Stimulated activated CD8-positive, alpha-beta memory T cell treated with anti-CD3 and anti-CD28 coated beads, Interleukin-2, amount 100 ng/mL, for 48 hours (primary cell): ENCODE measurements around the gene ZNF416.
A peak's percentile ranks its signal among the peaks of the same experiment; 100 is the strongest.

Source experiments
- DNase-seq, 2 donors: peaks; one replicate each; pipeline ENCODE4 v3.0.0-alpha.2; 2020; ENCODE audit warnings: low read depth in 2 of 2

The ZNF416 gene

DNA sequence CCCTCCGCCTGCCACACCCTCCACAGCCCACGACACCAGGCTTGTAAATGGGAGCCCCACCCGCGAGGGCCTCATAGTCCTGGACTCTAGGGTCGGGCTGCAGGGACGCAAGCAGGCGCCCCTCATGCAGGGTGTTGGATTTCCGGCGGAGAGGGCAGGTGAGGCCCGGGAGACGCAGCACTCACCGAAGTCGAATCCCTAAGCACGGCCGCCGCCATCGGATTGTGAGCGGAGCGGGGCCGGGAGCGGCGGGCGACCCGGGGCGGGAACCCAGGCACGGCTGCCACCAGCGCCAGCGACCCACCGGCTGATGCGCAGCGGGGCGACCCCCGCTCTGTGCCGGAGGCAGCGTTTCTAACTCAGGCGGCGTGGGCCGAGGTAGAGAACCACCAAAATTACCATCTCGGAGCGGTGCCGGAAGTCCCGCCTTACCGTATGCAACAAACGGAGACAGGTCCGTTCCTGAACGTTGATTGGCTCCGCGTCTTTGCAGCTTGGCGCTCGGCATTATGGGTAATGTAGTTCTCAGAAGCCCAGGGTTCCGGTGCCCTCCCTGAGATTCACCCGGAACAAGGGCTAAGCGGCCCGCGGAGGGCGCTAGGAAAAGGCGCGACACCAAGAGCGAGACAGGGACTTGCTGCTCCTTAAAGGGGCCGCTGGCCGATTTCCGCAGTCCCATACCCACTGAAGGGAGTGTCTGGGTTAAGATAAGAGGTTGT, at the start of gene ZNF416:
ZNF416 (minus strand) TSS at position 425 of the 719 bp plus-strand sequence; CDS start at position 218, 207 bp downstream.
- DNase-seq = peak; percentile 77 to 84

DNA sequence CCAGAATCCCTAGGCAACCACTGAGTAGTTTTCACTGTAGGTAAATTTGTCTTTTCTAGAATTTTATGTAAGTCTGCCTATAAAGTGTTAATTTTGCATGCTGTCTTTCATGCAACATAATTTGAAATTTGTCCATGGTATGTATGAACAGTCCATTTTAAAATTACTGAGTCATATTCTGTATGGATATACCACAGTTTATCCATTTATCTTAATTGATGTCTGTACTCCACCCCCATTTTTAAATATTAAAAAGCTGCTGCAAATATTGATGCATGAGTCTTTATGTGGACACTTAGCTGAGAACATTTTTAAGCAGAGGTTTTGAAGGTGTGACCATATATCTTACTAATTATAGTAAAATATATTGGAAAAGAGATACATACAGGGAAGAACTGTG, 44.4 kb upstream of the ZNF416 start:
- no peak for DNase-seq

DNA sequence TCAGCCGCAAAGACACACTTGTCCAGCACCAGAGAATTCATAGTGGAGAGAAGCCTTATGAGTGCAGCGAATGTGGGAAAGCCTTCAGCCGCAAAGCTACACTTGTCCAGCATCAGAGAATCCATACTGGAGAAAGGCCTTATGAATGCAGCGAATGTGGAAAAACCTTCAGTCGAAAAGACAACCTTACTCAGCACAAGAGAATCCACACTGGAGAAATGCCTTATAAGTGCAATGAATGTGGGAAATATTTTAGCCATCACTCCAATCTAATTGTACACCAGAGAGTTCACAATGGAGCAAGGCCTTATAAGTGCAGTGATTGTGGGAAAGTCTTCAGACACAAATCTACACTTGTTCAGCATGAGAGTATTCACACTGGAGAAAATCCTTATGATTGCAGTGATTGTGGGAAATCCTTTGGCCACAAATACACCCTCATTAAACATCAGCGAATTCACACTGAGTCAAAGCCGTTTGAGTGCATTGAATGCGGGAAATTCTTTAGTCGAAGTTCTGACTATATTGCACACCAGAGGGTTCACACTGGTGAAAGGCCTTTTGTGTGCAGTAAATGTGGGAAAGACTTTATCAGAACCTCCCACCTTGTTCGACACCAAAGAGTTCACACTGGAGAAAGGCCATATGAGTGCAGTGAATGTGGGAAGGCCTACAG, 42.1 kb upstream of the ZNF416 start:
- DNase-seq = no peak

DNA sequence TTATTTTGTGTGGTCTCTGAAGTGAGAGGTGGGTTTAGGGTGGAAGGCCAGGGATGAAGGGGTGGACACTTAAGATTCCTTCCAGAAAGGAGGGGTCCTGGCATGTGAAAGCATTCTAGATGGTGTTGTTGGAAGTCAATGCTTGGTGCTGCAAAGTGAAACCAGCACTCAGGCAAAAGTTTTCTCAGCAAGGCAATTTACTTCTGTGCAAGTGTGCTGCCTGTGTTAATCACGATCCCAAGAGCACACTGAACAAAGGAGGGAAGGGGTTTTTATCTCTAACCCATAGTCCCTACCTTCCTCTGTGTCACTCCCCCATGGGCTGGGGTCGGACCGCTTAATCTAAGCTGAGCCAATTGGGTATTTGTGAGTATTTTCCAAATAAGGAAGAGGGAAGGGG, 36.6 kb upstream of the ZNF416 start:
- no peak for DNase-seq

DNA sequence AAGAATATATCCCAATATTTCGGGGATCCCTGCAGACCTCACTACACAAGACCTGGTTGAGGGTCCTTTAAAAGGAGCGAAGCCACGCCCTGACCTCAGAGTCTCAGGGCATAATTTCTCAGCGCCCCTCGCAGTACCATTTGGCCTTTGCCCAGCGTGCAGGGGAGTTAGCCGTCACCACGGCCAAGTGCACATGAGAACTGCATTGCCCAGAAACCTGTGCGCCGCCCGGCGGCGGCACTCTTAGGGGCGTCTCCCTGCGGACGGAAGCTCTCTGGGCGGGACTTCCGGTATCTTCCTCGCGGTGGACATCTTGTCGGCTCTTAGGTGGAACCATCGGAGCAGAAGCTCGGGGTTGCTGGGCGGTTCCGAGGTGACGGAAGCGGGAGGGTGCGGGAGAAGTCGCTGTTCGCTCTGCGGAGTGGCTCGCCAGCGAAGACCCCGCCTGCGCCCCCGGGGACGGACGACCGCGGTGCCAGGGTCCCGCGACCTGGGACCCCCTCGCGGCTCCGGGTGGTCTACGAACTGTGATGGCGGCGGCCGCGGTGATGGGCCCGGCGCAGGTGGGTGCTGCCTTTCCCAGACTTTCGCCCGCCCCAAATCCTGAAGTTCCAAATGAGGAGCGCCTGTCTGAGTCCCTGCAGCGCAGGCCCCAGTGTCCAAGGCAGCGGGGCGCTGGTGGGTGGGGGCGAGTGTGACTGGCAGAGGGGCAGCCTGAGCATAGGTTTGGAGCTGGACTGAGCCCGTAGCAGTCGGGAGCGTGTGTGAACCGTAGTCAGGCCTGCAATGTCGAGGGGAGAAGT, 35.4 kb upstream of the ZNF416 start, which contains the start of gene ZNF134:
ZNF134 (plus strand) TSS at position 302 of the 803 bp plus-strand sequence. CDS start 5,227 bp downstream, outside the sequence.
- DNase-seq = peak; percentile 74 to 83

DNA sequence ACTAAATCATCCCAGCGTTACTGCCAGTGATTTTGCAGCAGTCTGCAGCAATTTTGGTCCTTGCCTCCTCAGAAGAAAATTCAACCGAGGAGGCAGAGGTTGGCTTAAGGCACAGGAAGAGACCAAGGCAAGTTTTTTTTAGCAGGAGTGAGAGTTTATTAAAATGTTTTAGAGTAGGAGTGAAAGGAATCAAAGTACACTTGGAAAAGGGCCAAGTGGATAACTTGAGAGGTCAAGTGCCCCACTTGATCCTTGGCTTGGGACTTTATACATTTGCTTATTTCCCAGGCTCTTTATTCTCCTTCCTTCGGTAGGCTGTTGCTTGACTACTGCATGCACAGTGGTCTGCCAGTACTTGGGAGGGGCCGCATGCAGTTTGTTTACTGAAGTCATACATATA, 32.4 kb upstream of the ZNF416 start:
- DNase-seq = no peak

DNA sequence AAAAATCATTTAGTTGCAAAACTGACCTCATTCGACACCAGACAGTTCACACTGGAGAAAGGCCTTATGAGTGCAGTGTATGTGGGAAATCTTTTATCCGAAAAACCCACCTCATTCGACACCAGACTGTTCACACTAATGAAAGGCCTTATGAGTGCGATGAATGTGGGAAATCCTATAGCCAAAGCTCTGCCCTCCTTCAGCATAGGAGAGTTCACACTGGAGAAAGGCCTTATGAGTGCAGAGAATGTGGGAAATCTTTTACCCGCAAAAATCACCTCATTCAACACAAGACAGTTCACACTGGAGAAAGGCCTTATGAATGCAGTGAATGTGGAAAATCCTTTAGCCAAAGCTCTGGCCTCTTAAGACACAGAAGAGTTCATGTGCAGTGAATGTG, 28.2 kb upstream of the ZNF416 start:
- no peak for DNase-seq

DNA sequence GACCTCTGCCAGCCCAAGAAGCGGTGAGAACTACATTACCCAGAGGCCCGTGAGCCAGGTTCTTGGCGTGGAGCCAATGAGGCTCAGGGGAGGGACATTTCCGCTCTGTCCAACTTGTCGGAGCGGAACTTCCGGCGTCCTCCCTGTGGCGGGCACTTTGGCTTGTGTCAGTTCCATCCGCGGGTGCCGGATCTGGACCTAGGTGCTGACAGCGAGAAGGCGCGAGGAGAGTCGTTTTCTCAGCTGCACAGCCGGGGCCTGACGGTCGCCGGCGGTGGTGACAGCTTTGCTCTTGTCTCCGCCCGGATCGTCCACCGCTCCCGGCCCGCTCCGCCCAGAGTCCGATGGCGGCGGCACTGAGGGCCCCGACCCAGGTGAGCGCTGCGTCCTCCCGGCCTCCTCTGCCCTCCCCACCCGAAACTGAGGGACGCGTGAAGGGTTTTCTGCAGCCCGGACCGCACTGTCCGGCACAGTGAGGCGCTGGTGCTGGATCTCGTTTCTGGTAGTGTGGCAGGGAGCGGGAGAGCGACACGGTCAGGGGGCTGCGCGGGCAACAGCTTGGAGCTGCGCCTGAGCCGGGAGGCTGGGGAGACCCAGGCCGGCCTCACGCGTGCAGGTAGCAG, 21.2 kb upstream of the ZNF416 start, which contains the start of gene ZNF530:
ZNF530 (plus strand) TSS at position 125 of the 623 bp plus-strand sequence. CDS start 4,461 bp downstream, outside the sequence.
- peak; percentile 79 to 84 for DNase-seq

DNA sequence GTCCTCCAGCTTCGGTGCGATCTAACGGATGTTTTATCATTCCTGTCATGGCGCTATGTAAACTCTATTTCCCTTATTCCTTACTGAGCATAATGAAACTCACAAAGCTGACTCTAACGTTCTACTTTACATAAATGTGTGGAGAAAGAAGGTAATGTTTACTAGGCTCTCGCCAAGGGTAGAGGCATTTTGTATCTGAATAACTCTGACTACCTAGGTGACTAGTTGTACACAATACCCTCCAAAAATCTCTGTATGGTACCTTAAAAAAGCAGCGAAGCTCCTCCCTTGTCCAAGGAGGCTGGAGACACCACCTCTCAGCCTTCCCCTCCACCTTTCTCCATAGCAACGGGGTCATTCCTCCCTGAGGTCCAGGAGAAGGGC, 20.7 kb upstream of the ZNF416 start:
- DNase-seq = no peak

DNA sequence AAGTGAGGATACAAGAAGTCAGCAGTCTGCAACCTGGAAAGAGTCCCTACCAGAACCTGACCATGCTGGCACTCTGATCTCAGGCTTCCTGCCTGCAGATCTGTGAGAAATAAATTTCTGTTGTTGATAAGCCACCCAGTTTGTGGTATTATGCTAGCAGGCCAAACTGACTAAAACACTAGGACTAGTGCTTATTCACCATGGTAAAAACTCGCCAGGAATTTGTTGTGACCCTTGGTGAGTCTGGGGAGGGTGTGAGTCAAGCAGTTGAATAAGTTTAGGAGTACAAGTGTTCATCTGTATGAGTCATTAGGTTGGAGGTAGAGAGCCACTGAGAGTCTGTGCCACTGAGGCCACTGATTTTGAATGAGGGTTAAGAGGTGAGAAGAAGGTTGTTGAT, 8.8 kb upstream of the ZNF416 start:
- DNase-seq = no peak

DNA sequence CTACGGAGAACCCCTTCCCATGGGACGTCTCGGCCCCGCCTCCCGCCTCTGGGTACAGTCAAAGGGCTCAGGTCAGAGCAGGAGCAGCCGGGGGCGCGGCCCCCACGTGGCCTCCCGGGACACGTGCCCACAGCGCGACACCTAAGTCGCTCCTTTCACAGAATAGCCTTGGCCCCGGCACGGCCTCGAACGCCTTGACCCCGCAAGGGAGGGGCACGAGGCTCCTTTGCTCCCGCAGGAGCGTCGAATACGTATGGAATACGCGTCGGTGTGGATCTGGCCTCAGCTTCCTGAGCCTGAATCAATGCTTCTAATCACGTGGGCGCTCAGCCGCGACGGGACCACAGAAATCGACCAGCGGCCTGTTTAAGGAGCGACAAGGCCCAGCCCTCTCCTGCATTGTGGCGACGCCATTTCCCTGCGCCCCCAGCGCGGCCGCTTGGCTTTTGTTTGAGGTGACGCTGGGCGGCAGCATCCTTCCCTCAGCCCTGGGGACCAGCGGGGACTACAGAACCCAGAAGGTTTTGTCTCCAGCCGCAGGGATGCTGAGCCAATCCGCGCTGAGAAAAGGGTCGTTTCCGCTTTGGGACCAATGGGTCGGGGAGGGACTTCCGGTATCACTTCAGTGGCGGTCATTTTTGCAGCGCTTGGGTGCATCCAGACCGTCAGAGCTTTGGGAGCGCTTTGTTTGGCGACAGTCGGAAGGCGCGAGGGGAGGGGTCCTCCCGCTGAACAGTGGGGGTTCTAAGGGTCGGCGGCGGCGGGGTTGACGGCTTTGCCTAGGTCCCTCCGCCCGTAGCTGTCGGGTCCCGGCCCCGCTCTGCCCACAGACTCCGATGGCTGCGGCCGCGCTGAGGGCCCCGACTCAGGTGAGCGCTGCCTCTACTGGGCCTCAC, 5.1 kb upstream of the ZNF416 start, which contains the start of gene ZIK1:
ZIK1 (plus strand) TSS at position 625 of the 896 bp plus-strand sequence; CDS start at position 837, 212 bp downstream.
- peak; percentile 59 to 74 for DNase-seq

DNA sequence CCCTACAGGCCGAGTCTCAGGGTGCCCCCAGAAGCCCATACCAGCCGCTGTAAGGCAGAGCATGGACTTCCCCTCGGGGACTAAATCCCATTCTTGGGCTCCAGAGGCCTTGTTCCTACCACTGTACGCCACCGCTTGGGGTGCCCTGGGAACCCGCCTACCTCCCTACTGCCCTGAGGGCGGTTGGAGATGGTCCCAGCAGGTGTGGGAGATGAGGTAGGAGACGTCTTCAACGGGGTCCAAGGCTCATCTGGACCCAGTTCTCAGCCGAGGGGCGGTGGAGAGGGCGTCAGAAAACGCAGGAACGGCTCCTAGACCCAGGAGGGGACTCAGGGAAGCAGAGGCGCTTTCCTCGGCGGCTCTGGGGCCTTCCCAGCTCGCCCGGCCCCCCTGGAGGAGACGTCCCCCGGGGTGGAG, 4.4 kb upstream of the ZNF416 start:
- no peak for DNase-seq

DNA sequence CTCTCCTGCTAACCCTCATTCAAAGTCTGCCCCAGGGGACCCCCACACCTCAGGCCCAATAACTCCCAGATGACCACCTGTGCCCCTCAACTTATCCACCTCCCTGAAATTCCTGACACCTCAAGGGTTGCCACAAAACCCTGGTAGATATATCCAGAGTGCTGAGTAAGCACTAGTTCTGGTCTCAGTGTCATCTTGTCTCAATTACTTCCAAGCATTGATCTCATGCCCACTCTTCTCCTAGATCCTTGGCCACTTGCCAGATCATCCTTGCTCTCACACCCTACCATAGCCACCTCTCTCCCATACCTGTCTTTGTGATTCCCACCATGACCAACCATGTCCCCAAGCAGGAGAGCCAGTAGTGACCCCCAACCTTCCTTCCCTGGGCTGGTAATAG, 2.0 kb downstream of the ZNF416 start:
- no peak for DNase-seq

DNA sequence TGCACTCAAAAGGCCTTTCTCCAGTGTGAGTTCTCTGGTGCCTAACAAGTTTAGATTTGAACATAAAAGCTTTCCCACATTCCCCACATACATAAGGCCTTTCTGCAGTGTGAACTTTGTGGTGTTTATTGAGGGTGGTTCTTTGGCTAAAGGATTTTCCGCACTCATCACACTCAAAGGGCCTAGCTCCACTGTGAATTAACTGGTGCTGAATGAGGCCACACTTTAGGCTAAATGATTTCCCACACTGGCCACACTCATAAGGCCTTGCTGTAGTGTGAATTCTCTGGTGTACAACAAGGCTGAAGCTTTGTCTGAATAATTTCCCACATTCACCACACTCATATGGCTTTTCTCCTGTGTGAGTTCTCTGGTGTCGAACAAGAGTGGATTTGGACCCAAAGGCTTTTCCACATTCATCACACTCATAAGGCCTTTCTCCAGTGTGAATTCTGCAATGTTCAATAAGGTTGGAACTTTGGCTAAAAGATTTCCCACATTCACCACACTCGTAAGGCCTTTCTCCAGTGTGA, 6.2 kb downstream of the ZNF416 start:
- DNase-seq = no peak

DNA sequence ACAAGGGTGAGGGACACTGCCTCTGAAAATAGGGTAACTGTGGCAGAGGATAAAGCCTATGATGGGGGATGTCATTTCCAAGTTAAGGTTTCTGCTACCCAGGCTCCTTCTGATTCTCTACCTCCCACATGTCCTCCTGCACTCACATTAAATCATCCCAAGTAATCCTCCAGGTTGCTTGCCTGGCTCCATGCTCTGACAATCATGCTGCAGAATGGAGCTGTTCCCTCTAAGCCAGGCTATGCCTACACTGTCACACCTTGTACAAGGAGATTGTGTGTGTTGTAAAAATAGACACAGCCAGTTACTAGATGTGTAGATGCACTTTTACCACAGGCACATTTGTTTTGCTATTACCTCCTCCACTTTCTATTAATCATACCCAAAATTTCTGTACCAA, 8.0 kb downstream of the ZNF416 start:
- DNase-seq = no peak

DNA sequence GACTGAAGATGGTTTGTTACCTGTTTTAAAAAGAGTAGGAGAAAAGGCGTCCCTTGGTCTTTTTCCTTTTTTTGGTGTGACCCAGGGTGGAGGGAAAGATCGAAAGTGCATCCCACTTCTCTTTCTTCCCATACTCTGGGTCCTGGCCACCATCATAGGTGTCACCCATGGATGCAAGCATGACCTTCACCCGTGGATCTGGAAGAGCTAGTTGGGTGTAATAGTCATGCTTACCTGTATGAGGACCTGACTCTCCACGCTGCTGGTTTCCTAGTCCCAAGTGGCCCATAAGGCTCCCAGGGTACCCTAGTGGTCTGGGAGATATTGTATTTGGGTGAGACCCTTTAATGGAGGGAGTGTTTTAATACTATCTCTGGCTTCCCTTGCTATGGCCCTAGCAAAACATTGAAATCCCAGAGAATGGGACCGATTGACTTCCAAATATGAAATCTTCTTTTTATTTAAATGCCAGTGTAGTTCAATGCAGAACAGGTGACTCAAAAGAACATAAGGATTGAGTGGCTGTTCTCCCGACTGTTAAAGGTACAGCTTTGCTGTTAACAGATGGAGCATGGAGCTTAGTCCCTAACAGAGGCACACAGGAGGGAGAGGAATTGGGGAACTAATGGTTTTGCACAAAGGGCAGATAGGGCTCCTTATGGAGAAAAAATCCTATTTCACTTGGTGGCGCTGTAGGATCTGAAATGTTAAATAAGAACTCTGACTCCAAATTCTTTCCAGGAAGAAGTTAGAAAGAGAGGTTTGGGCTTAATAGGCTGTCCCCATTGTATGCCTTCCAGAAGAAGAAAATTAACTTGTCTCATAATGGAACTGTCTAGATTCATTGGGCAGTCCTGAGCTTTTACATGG, 12.1 kb downstream of the ZNF416 start:
- no peak for DNase-seq

DNA sequence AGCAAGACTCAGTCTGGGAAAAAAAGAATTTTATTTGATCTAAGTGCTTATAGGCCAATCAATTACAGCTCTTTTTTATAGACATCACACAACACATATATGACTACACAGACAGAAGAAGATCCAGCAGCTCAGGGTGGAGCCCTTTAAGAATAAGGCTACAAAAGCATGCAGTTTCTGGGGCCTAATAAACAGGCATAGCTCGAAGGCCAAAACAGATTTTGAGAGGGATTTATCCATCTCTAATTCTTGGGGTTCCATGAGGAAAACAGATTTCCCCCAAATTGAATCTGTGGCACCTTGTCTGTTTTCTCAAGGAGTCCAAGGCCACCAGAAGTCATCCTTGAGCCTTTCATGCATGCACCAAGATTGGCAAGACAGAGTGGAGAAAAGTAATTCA, 15.2 kb downstream of the ZNF416 start:
- DNase-seq = no peak

DNA sequence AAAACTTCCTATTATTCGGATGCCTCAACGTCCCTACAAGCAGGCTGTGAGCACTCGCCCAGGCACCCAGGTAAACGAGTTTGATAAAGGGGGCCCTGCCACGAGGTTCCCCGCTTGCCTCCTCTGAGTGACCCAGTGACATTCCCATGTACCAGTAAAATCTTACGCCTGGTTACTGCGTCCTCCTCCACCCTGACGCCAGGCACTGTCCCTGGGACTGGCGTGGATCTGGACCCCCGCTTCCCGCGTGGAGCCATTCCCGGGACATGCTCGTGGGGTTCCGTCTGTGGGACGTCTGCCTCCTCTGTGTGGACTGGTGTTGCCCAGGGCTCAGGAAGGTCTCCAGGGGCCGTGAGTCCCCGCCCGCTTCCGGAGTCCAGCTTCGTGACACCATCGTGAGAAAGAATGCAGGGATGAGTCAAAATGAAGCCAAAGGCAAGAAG, 18.6 kb downstream of the ZNF416 start:
- no peak for DNase-seq

DNA sequence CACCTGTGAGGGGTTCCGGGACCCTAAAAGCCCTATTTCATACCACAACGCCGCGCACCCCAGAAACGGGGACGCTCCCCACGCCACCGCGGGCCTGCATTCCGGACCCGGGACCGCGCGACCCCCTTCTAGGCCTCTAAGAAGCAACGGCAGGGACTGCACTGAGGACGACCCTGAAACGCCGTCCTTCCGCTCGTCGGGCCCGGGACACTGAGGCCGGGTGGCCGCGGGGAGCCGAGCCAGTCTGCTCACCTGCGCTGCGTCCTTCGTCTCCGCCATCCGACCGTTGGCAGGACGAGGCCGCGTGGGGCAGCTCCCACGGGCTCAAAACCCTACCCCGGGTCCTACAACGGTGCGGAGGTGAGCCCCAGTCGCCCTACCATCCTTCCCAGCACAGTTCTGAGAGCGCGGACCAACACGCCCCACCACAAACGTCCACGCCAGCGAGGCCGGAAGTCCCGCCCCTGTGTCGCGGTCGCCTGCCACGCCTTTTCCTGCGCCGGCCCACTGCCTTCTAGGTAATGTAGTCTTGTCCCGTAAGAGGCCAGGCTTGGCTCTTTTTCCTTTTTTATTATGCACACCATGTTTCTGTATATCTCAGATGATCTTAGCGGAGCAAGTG, 19.2 kb downstream of the ZNF416 start, which contains the start of gene ZNF550:
ZNF550 (minus strand) TSS at position 460 of the 622 bp plus-strand sequence; CDS start at position 279, 181 bp downstream.
- peak; percentile 78 to 82 for DNase-seq
